Vagina (tissue), 2 donors: ENCODE results near the gene ZFYVE9. TPM values are rescaled to one million over a fixed set of nuclear protein-coding genes. Genes with fewer than 3 reads are reported as not detected.

ENCODE experiments used
- DNase-seq, 2 donors: peaks; one replicate each; pipeline ENCODE4 v3.0.0-alpha.2; 2017; ENCODE audit errors: extremely low spot score in 2 of 2
- H3K27ac ChIP-seq: fragments of 200-600 bp; sonication (generic); one replicate; pipeline ENCODE4 v1.5.1; 2019
- H3K27me3 ChIP-seq: fragments of 200-600 bp; sonication (generic); one replicate; pipeline ENCODE4 v1.5.1; 2019
- H3K36me3 ChIP-seq, 2 donors: fragments of 200-600 bp; sonication (generic); one replicate each; pipeline ENCODE4 v1.5.1; 2017 to 2019
- H3K4me1 ChIP-seq: fragments of 200-600 bp; sonication (generic); one replicate; pipeline ENCODE4 v1.5.1; 2019
- H3K4me3 ChIP-seq, 2 donors: fragments of 200-600 bp; sonication (generic); 1 replicate in 1 of 2; 2 replicates in 1 of 2; pipeline ENCODE4 v1.5.1; 2016 to 2019
- H3K9me3 ChIP-seq: fragments of 200-600 bp; sonication (generic); one replicate; pipeline ENCODE4 v1.5.1; 2019
- CTCF ChIP-seq, 3 experiments: fragments of 450-650 bp in 2 of 3; fragments of 200-600 bp in 1 of 3; sonication (generic) in 1 of 3; IDR thresholded peaks; one replicate each; pipeline ENCODE4 v1.5.1; 2017 to 2019; ENCODE audit warnings: antibody characterized with exemption in 3 of 3, mild to moderate bottlenecking in 2 of 3, moderate library complexity in 2 of 3
- POLR2A ChIP-seq, 2 donors: fragments of 450-650 bp; IDR thresholded peaks; one replicate each; pipeline ENCODE4 v1.6.1; 2017; ENCODE audit warnings: antibody characterized with exemption in 2 of 2, mild to moderate bottlenecking in 2 of 2, moderate library complexity in 2 of 2
- POLR2AphosphoS5 ChIP-seq, 2 donors: sonication (generic); formaldehyde crosslinking; IDR thresholded peaks; one replicate each; pipeline ENCODE4 v1.9.0; 2017; ENCODE audit warnings: antibody characterized with exemption in 2 of 2, mild to moderate bottlenecking in 2 of 2, low read depth in 1 of 2; ENCODE audit not compliant: insufficient read depth in 1 of 2
- intact Hi-C: fragments of 100-400 bp; cut with DNase I; formaldehyde crosslinking; loops from one replicate; pipeline ENCODE4 v1.15.1; 2023
- total RNA-seq: library from RNA; depleted of rRNA; stranded (reverse); fragments of >200 nt; gene quantifications from one replicate; pipeline ENCODE4 v1.2.3, GENCODE V29; 2016

ZFYVE9 gene
- total RNA-seq, 1 donor from 2014 or later: 30.2 TPM

GRCh38 chr1:52125736-52126359, 16.0 kb upstream of the ZFYVE9 start:
- no peak for DNase-seq
- intact Hi-C loops: no loop called here
- H3K27ac ChIP-seq: no peak overlapping the region
- TF ChIP-seq CTCF (IDR thresholded peaks at IDR 0.05) (no peak), POLR2AphosphoS5 (IDR thresholded peaks at IDR 0.05; ENCODE audit: insufficient read depth in 1 of 2, low read depth in 1 of 2) (no peak), POLR2A (IDR thresholded peaks at IDR 0.05) (no peak)
- H3K27me3 ChIP-seq: no peaks in the 10 kb centered on the region
- no peak overlapping the region for H3K4me3 ChIP-seq
- H3K36me3 ChIP-seq: no peaks in the 10 kb centered on the region
- H3K9me3 ChIP-seq: no peaks in the 10 kb centered on the region
- no peaks in the 10 kb centered on the region for H3K4me1 ChIP-seq

- intact Hi-C loops: no loop called here
- Histone ChIP-seq H3K4me1 (no peaks in the 10 kb centered on the region), H3K9me3 (no peaks in the 10 kb centered on the region), H3K27ac (no peak overlapping the region), H3K36me3 (no peaks in the 10 kb centered on the region), H3K27me3 (no peaks in the 10 kb centered on the region), H3K4me3 (no peak overlapping the region)
- TF ChIP-seq POLR2AphosphoS5 (IDR thresholded peaks at IDR 0.05; ENCODE audit: insufficient read depth in 1 of 2, low read depth in 1 of 2): no peak
- peak in 2 of 3 experiments; percentile 48 to 59 for TF ChIP-seq CTCF (IDR thresholded peaks at IDR 0.05)
- TF ChIP-seq POLR2A (IDR thresholded peaks at IDR 0.05): no peak
- DNase-seq: no peak
These were observed 14.4 kb upstream of the ZFYVE9 start for GRCh38 chr1:52127181-52128180.

DNA sequence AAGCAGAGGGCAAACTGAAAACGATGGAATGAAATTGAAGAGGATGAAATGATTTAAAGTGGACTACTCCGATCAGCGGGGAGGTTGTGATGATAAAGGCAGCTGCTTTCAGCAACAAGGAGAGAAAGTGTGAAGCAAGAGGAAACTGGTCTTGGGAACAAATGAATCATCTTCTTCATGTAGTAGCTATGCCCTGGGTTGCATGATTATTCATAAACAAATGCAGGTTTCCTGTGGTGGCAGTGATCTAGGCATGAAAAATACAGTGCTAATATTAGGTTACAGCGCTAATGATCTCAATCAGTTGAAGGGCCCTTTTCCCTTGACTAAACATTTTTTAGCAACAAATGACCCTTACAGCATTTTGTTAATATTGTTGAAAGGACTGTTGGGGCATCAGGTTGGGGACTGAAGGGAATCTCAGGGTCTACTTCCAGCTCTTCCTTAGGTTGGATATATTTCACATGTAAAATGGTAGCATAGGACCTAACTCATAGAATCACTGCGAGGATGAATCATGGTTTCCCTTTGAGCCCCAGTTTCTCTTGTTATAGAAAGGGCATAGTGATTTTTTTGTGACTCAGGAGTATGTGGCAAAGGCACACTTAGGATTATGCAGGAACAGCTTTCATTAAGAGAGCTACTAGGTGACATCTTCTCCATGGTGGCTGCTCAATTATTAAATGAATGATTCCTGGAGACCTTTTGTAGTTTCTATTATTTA, 1.9 kb upstream of the ZFYVE9 start:
- Histone ChIP-seq H3K4me1 (peaks cover 48% of the 10 kb centered on the region), H3K27ac (peak overlapping the region; percentile 14), H3K4me3 (no peak overlapping the region), H3K9me3 (no peaks in the 10 kb centered on the region), H3K27me3 (no peaks in the 10 kb centered on the region), H3K36me3 (no peaks in the 10 kb centered on the region)
- no peak for TF ChIP-seq POLR2A (IDR thresholded peaks at IDR 0.05)
- peak in 1 of 2 donors; percentile 85 for TF ChIP-seq POLR2AphosphoS5 (IDR thresholded peaks at IDR 0.05; ENCODE audit: insufficient read depth in 1 of 2, low read depth in 1 of 2)
- no peak for TF ChIP-seq CTCF (IDR thresholded peaks at IDR 0.05)
- intact Hi-C loops: loop anchor here (5.0 to 10.0 kb wide), 2 partner anchors 265 to 552 kb away; partner anchors contain the start of genes ORC1 and PRPF38A
- DNase-seq: no peak

GRCh38 chr1:52140633-52141512, 1.0 kb upstream of the ZFYVE9 start:
- no peaks in the 10 kb centered on the region for H3K36me3 ChIP-seq
- peak overlapping the region; percentile 100 for H3K27ac ChIP-seq
- TF ChIP-seq POLR2A (IDR thresholded peaks at IDR 0.05) (no peak), POLR2AphosphoS5 (IDR thresholded peaks at IDR 0.05; ENCODE audit: insufficient read depth in 1 of 2, low read depth in 1 of 2) (no peak), CTCF (IDR thresholded peaks at IDR 0.05) (no peak)
- H3K27me3 ChIP-seq: no peaks in the 10 kb centered on the region
- intact Hi-C loops: loop anchor here (5.0 to 10.0 kb wide), 2 partner anchors 264 to 551 kb away; partner anchors contain the start of genes ORC1 and PRPF38A
- H3K9me3 ChIP-seq: no peaks in the 10 kb centered on the region
- DNase-seq: no peak
- H3K4me3 ChIP-seq: peak overlapping the region in 1 of 2 donors; percentile 90
- peaks cover 53% of the 10 kb centered on the region for H3K4me1 ChIP-seq
